Frontal cortex (tissue), 4 donors: Measurements from ENCODE around the gene GDPD5. TPM values are rescaled to one million over a fixed set of nuclear protein-coding genes. Genes with fewer than 3 reads are reported as not detected.
A peak's percentile ranks its signal among the peaks of the same experiment; 100 is the strongest.

Source experiments
- DNase-seq, 2 donors: peaks; one replicate each; pipeline ENCODE4 v3.0.0; 2012; ENCODE audit warnings: low spot score in 2 of 2
- FAIRE-seq: peaks from 2 replicates; lab custom pipeline; 2012; peaks lifted over from hg19 to GRCh38; lab: Jason Lieb, UNC
- total RNA-seq: library from RNA; depleted of rRNA; stranded (reverse); fragments of >200 nt; gene quantifications from one replicate; pipeline ENCODE4 v1.2.3, GENCODE V29; 2014
- donor health status: control.
- donor health status: control.
- donor health status: control.

The GDPD5 gene
- total RNA-seq, 1 donor from 2014 or later, result 12.2 TPM

GRCh38 chr11:75462117-75462653 is 63.6 kb downstream of the GDPD5 start:
- DNase-seq (no peak), FAIRE-seq (no peak)

DNA sequence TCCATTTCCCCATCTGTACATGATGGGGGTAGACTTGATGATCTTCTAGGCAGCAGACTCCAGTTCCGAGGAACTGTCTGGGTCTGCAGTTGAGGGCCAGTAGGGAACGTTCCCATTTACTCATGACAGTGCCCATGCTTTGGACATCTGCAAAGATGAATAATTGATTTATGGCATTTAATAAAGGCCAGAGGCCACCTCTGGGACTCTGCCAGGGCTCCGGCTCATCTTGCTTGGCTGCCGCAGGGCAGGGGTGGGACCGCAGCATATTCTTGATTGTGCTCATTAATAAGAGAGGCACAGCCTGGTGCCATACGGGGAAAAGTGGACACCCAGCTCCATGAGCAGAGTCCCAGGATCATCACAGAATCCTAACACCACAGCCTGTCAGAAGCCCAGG is 64.6 kb downstream of the GDPD5 start:
- no peak for DNase-seq
- FAIRE-seq, result no peak

DNA sequence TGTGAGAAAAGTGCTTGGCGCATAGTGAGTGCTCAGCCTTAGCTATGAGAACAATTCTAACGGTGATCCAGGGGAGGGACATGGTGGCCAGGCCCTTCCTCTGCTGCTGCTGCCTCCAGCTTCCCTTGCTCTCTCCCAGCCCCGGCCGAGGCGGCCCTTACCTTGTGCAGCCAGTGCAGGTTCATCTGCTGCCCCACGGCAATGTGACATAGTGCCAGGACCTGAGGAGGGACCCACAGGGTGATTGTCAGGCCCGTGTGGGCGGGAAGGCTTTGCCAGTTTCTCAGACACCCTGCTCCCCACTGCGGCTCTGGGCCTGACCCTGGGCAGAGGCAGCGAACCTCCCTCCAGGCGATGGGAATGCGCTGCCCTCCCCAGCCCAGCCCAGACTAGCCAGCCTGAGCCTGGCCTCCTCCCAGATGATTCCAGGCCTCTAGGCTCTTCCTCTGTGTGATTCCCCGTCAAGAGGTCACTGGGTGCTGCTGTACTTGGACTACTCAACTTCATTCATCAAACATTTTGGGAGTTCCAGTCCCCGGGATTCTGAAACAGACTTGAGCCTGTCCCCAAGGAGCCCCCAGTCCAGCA is 69.1 kb downstream of the GDPD5 start:
- FAIRE-seq (no peak), DNase-seq (no peak)

- FAIRE-seq (no peak), DNase-seq (no peak)
Observed at GRCh38 chr11:75454987-75455386, 70.8 kb downstream of the GDPD5 start.

DNA sequence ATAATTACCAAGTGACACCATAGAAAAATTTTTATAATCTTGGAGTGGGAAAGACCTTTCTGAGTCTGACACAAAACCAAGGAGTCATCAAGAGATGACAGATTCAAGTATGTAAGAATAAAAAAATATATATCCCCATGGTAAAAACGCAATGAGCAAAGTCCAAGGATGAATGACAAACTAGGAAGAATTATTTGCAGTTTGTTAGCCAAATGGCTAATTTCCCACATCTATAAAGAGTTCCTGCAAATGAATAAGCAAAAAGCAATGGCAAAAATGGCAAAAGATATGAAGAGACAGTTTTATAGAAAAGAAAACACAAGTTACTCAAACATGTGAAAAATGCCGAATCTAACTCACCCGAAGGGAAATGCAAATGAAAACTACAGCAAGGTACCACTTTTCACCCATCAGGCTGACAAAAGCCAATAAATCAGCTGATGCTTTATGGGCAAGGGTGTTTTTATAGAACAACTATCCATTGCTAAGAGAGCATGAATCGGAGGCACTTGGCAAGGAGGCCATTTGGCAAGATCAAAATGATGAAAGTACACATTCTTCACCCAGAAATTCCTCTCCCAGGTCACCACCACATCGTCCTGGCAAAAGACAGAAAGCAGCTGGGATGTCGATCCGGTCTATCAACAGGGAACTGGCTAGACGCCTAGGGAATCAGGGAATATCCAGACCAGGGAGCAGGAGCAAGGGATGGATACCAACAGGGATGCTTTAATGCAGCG is 71.7 kb downstream of the GDPD5 start:
- no peak for DNase-seq
- no peak for FAIRE-seq

GRCh38 chr11:75450826-75451821 is 74.6 kb downstream of the GDPD5 start:
- no peak for DNase-seq
- no peak for FAIRE-seq

DNA sequence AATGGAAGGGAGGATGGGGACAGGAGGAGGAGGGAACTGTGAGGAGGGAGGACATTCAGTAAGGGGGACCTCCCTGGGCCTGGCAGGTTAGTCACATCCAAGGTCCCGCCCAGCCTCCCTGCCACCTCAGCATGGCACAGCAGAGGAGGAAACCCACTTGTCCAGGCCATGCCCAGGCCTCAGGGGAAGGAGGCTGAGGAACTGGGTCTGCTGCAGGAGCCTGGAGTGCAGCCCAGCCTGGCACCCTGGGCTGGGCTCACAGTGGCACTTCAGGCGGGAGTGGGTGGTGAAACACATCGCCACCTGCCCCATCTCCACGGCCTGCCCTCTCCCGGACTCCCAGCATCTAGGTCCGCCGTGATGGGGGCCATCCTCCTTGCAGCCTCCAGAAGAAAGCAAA is 75.5 kb downstream of the GDPD5 start:
- DNase-seq, result no peak
- FAIRE-seq, result no peak

DNA sequence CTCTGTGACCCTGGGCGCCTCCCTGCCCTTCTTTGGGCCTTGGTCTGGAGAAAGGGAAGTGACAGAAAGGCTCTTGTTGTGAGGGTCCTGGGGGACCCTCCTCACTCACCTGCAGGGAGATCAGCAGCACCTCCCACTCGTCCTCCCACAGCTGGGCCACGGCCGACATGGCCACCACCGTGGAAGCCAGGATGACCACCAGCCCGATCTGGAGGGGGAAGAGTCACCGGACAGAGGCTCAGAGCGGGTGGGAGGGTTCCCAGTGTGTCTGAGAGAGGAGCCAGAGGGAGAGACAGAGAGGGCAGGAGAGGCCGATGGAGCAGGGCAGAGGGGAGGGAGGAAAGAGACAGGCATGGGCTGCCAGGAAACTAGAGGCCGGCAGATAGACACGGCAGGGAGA is 76.0 kb downstream of the GDPD5 start:
- FAIRE-seq (no peak), DNase-seq (no peak)

- DNase-seq (no peak), FAIRE-seq (no peak)
Observed at GRCh38 chr11:75449271-75449670, 76.5 kb downstream of the GDPD5 start.

DNA sequence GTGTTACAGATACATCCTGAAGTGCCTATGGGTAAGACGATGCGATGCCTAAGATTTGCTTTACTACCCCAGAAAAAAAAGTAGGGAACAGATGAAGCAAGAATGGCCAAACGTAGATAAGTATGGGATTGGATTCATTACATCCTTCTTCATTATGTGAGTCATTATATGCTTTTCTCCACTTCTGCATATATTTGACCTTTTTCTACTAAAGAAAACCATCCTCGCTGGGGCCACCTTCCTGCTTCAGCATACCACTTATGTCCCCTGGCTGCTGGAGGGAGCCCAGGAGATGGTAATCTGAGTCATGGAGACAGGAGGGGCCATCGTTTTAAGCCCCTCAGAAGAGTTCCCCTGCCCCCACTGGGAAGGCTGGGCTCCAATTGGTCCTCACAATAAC is 78.3 kb downstream of the GDPD5 start:
- no peak for FAIRE-seq
- no peak for DNase-seq

- DNase-seq, result peak; percentile 76 to 77
- no peak for FAIRE-seq
Observed at GRCh38 chr11:75445315-75445953, 80.3 kb downstream of the GDPD5 start.

GRCh38 chr11:75443043-75443442 is 82.7 kb downstream of the GDPD5 start:
- no peak for DNase-seq
- FAIRE-seq, result no peak

- FAIRE-seq, result no peak
Observed at GRCh38 chr11:75442161-75442885, 83.4 kb downstream of the GDPD5 start.

GRCh38 chr11:75441804-75442132 is 84.0 kb downstream of the GDPD5 start:
- FAIRE-seq (no peak), DNase-seq (no peak)

More at GRCh38 chr11:75442161-75442885, 83.4 kb downstream of the GDPD5 start:
- no peak for DNase-seq

- DNase-seq (no peak), FAIRE-seq (no peak)
Observed at GRCh38 chr11:75440960-75441803, 84.6 kb downstream of the GDPD5 start.

DNA sequence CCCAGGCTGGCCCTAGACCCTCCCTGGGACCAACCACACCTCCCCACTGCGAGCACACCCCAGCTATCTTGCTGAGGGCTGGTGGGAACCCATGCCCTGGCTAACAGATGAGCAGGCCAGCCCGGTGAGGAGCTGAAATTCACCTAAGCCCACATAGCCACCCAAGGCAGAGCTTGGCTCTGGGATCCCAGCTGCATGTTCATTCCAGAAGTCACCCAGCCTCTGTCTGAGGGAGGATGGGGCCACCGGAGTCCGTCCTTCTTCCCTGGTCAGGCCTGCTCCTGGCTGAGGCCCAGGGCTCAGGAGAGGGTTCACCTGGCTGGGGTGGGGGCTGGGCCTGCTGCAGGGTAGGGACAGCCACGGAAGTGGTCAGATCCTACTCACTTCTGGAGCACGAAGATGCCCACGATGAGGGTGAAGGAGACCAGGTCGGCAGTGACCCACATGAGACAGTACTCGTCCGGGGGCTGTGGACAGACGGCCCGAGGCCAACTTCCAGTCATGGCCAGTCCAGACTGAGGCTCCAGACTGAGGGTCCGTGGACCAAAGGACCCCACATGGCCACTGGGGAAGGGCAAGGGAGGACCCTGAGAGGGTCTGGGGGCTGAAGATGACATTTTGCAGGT is 86.1 kb downstream of the GDPD5 start:
- DNase-seq, result no peak
- FAIRE-seq, result no peak

DNA sequence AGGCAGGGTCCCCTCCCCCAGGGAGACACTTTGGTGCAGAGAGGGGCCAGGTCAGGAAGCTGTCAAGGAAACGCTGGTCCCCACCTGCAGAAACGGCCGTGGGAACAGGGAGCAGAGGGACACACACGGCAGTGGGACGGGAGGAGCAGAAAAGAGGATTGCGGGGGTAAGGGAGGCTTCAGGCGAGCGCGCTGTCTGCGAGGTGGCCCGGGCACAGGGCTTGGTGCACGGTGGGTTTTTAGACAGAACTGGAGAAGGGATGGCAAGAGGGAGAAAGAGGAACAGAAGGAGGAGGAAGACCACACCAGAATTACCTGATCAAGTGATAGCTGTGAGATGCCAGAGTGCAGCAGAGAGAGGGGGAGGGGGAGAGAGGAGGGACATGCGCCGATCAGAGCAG is 86.7 kb downstream of the GDPD5 start:
- DNase-seq (no peak), FAIRE-seq (no peak)
